ENCODE data around the gene MUC5B.

The MUC5B gene

GRCh38 chr11:1197886-1198560 lies 24.8 kb upstream of the MUC5B start:
- Histone ChIP-seq H3K27ac (ENCODE audit: insufficient read depth in 1 of 2, low read depth in 1 of 2, low read length in 2 of 2, poor library complexity in 1 of 2, severe bottlenecking in 2 of 2) (no peak overlapping the region), H3K4me1 (ENCODE audit: control extremely low read depth in 1 of 4, control insufficient read depth in 4 of 4, insufficient read depth in 4 of 4, low read length in 3 of 4) (no peaks in the 10 kb centered on the region), H3K9me3 (ENCODE audit: control extremely low read depth in 1 of 5, control insufficient read depth in 4 of 5, insufficient read depth in 2 of 5, low read depth in 1 of 5, low read length in 4 of 5) (no peaks in the 10 kb centered on the region), H3K27me3 (replicated peaks in 2 of 5; ENCODE audit: control insufficient read depth in 4 of 5, insufficient read depth in 5 of 5, low read length in 4 of 5) (peaks cover 0 to 10% (median 0%) of the 10 kb centered on the region in 5 experiments), H3K4me3 (ENCODE audit: control insufficient read depth in 1 of 7, extremely low read depth in 1 of 7, insufficient read depth in 4 of 7, low read depth in 2 of 7, low read length in 6 of 7) (no peak overlapping the region), H3K36me3 (ENCODE audit: control insufficient read depth in 4 of 4, insufficient read depth in 4 of 4, low read length in 3 of 4) (no peaks in the 10 kb centered on the region)
- ChIA-PET CTCF (no interaction called here), POLR2A (no interaction called here)
- DNase-seq: no peak
- WGBS (ENCODE audit: insufficient coverage): 82% methylated on average over 27 of the region's 33 CpGs

GRCh38 chr11:1198561-1199240 lies 24.2 kb upstream of the MUC5B start:
- no peaks in the 10 kb centered on the region for H3K4me1 ChIP-seq (ENCODE audit: control extremely low read depth in 1 of 4, control insufficient read depth in 4 of 4, insufficient read depth in 4 of 4, low read length in 3 of 4)
- peaks cover 0 to 12% (median 0%) of the 10 kb centered on the region in 5 experiments for H3K27me3 ChIP-seq (replicated peaks in 2 of 5; ENCODE audit: control insufficient read depth in 4 of 5, insufficient read depth in 5 of 5, low read length in 4 of 5)
- CTCF ChIA-PET: no interaction called here
- H3K9me3 ChIP-seq (ENCODE audit: control extremely low read depth in 1 of 5, control insufficient read depth in 4 of 5, insufficient read depth in 2 of 5, low read depth in 1 of 5, low read length in 4 of 5): no peaks in the 10 kb centered on the region
- no peak overlapping the region for H3K4me3 ChIP-seq (ENCODE audit: control insufficient read depth in 1 of 7, extremely low read depth in 1 of 7, insufficient read depth in 4 of 7, low read depth in 2 of 7, low read length in 6 of 7)
- POLR2A ChIA-PET: no interaction called here
- WGBS (ENCODE audit: insufficient coverage): 84% methylated on average over 24 of the region's 26 CpGs
- DNase-seq: no peak
- no peaks in the 10 kb centered on the region for H3K36me3 ChIP-seq (ENCODE audit: control insufficient read depth in 4 of 4, insufficient read depth in 4 of 4, low read length in 3 of 4)
- no peak overlapping the region for H3K27ac ChIP-seq (ENCODE audit: insufficient read depth in 1 of 2, low read depth in 1 of 2, low read length in 2 of 2, poor library complexity in 1 of 2, severe bottlenecking in 2 of 2)

- ChIA-PET POLR2A (no interaction called here), CTCF (no interaction called here)
- Histone ChIP-seq H3K4me1 (ENCODE audit: control extremely low read depth in 1 of 4, control insufficient read depth in 4 of 4, insufficient read depth in 4 of 4, low read length in 3 of 4) (no peaks in the 10 kb centered on the region), H3K4me3 (ENCODE audit: control insufficient read depth in 1 of 7, extremely low read depth in 1 of 7, insufficient read depth in 4 of 7, low read depth in 2 of 7, low read length in 6 of 7) (no peak overlapping the region), H3K36me3 (ENCODE audit: control insufficient read depth in 4 of 4, insufficient read depth in 4 of 4, low read length in 3 of 4) (no peaks in the 10 kb centered on the region), H3K9me3 (ENCODE audit: control extremely low read depth in 1 of 5, control insufficient read depth in 4 of 5, insufficient read depth in 2 of 5, low read depth in 1 of 5, low read length in 4 of 5) (no peaks in the 10 kb centered on the region), H3K27ac (ENCODE audit: insufficient read depth in 1 of 2, low read depth in 1 of 2, low read length in 2 of 2, poor library complexity in 1 of 2, severe bottlenecking in 2 of 2) (no peak overlapping the region), H3K27me3 (replicated peaks in 2 of 5; ENCODE audit: control insufficient read depth in 4 of 5, insufficient read depth in 5 of 5, low read length in 4 of 5) (peaks cover 0 to 12% (median 0%) of the 10 kb centered on the region in 5 experiments)
- 82% methylated on average over 27 of the region's 27 CpGs for WGBS (ENCODE audit: insufficient coverage)
- DNase-seq: no peak
Measured at GRCh38 chr11:1199241-1199750, 23.6 kb upstream of the MUC5B start.

- POLR2A ChIA-PET: no interaction called here
- Histone ChIP-seq H3K36me3 (ENCODE audit: control insufficient read depth in 4 of 4, insufficient read depth in 4 of 4, low read length in 3 of 4) (no peaks in the 10 kb centered on the region), H3K9me3 (ENCODE audit: control extremely low read depth in 1 of 5, control insufficient read depth in 4 of 5, insufficient read depth in 2 of 5, low read depth in 1 of 5, low read length in 4 of 5) (no peaks in the 10 kb centered on the region), H3K27me3 (replicated peaks in 2 of 5; ENCODE audit: control insufficient read depth in 4 of 5, insufficient read depth in 5 of 5, low read length in 4 of 5) (peaks cover 0 to 12% (median 0%) of the 10 kb centered on the region in 5 experiments), H3K4me3 (ENCODE audit: control insufficient read depth in 1 of 7, extremely low read depth in 1 of 7, insufficient read depth in 4 of 7, low read depth in 2 of 7, low read length in 6 of 7) (no peak overlapping the region), H3K4me1 (ENCODE audit: control extremely low read depth in 1 of 4, control insufficient read depth in 4 of 4, insufficient read depth in 4 of 4, low read length in 3 of 4) (no peaks in the 10 kb centered on the region), H3K27ac (ENCODE audit: insufficient read depth in 1 of 2, low read depth in 1 of 2, low read length in 2 of 2, poor library complexity in 1 of 2, severe bottlenecking in 2 of 2) (no peak overlapping the region)
- 84% methylated on average over 47 of the region's 47 CpGs for WGBS (ENCODE audit: insufficient coverage)
- no peak for DNase-seq
- CTCF ChIA-PET: interaction anchor here (0.9 to 1.4 kb wide), 4 partner anchors 10 to 316 kb away, joined by 3 to 4 read pairs (median 4); no protein-coding TSS in a partner anchor
Measured at GRCh38 chr11:1199751-1200610, 22.9 kb upstream of the MUC5B start.

- Histone ChIP-seq H3K9me3 (ENCODE audit: control extremely low read depth in 1 of 5, control insufficient read depth in 4 of 5, insufficient read depth in 2 of 5, low read depth in 1 of 5, low read length in 4 of 5) (no peaks in the 10 kb centered on the region), H3K27ac (ENCODE audit: insufficient read depth in 1 of 2, low read depth in 1 of 2, low read length in 2 of 2, poor library complexity in 1 of 2, severe bottlenecking in 2 of 2) (no peak overlapping the region), H3K36me3 (ENCODE audit: control insufficient read depth in 4 of 4, insufficient read depth in 4 of 4, low read length in 3 of 4) (no peaks in the 10 kb centered on the region), H3K4me3 (ENCODE audit: control insufficient read depth in 1 of 7, extremely low read depth in 1 of 7, insufficient read depth in 4 of 7, low read depth in 2 of 7, low read length in 6 of 7) (no peak overlapping the region), H3K4me1 (ENCODE audit: control extremely low read depth in 1 of 4, control insufficient read depth in 4 of 4, insufficient read depth in 4 of 4, low read length in 3 of 4) (no peaks in the 10 kb centered on the region), H3K27me3 (replicated peaks in 2 of 5; ENCODE audit: control insufficient read depth in 4 of 5, insufficient read depth in 5 of 5, low read length in 4 of 5) (peaks cover 0 to 12% (median 0%) of the 10 kb centered on the region in 5 experiments)
- 85% methylated on average over 14 of the region's 16 CpGs for WGBS (ENCODE audit: insufficient coverage)
- ChIA-PET CTCF (interaction anchor here (0.9 to 1.4 kb wide), 4 partner anchors 9 to 316 kb away, joined by 3 to 4 read pairs (median 4); no protein-coding TSS in a partner anchor), POLR2A (no interaction called here)
- DNase-seq: no peak
Measured at GRCh38 chr11:1200611-1201191, 22.2 kb upstream of the MUC5B start.

GRCh38 chr11:1201395-1202153 lies 21.3 kb upstream of the MUC5B start:
- no peak overlapping the region for H3K4me3 ChIP-seq (ENCODE audit: control insufficient read depth in 1 of 7, extremely low read depth in 1 of 7, insufficient read depth in 4 of 7, low read depth in 2 of 7, low read length in 6 of 7)
- no peak overlapping the region for H3K27ac ChIP-seq (ENCODE audit: insufficient read depth in 1 of 2, low read depth in 1 of 2, low read length in 2 of 2, poor library complexity in 1 of 2, severe bottlenecking in 2 of 2)
- ChIA-PET POLR2A (no interaction called here), CTCF (interaction anchor here (1.0 to 1.5 kb wide), 3 partner anchors 9 to 314 kb away, joined by 4 read pairs; no protein-coding TSS in a partner anchor)
- H3K36me3 ChIP-seq (ENCODE audit: control insufficient read depth in 4 of 4, insufficient read depth in 4 of 4, low read length in 3 of 4): no peaks in the 10 kb centered on the region
- no peaks in the 10 kb centered on the region for H3K9me3 ChIP-seq (ENCODE audit: control extremely low read depth in 1 of 5, control insufficient read depth in 4 of 5, insufficient read depth in 2 of 5, low read depth in 1 of 5, low read length in 4 of 5)
- WGBS (ENCODE audit: insufficient coverage): 88% methylated on average over 4 of the region's 4 CpGs
- H3K4me1 ChIP-seq (ENCODE audit: control extremely low read depth in 1 of 4, control insufficient read depth in 4 of 4, insufficient read depth in 4 of 4, low read length in 3 of 4): no peaks in the 10 kb centered on the region
- no peak for DNase-seq
- H3K27me3 ChIP-seq (replicated peaks in 2 of 5; ENCODE audit: control insufficient read depth in 4 of 5, insufficient read depth in 5 of 5, low read length in 4 of 5): peaks cover 0 to 12% (median 0%) of the 10 kb centered on the region in 5 experiments
